NCI-H187 (cell line): Measurements from ENCODE around the gene PACSIN1.
"Not testable (repeated sequence)": the region's sequence is repeated elsewhere in the genome, so short reads cannot be mapped to it uniquely, and the experiment has no call there.

Source experiments
- DNase-seq, 2 experiments: peaks; one replicate each; lab custom pipeline; 2025; lab: John Stamatoyannopoulos, UW

PACSIN1 gene

GRCh38 chr6:34485321-34486060 is 19.6 kb downstream of the PACSIN1 start:
- no peak for DNase-seq

DNA sequence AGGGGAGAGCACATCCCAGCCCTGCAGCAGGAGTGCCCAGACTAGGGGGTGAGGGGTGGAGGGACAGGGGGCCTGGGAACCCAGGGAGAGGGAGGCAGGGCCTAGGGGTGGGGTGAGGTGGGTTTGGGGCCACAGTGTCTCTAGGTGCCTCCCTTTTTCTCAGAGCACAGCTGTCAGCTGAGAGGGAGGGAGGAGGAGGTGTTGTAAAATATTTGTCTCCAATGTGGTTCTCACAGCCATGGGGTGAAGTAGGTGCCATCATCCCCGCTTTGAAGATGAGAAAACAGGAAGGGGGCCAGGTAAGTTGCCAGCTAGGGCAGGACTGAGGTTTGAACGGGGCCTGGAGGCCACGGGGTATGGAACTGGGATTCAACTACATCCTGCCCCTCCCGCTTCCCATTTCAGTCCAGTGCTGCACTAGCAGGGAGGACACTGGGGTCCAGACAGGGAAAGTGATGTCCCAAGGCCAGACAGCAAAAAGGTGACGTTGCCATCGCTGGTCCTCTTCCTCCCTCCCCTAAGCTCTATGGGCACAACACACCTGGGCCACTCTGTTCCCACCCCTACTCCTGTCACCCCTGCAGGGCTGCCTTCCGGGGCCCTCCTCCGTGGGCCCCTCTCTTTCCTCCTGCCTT is 20.3 kb downstream of the PACSIN1 start:
- DNase-seq, result no peak

DNA sequence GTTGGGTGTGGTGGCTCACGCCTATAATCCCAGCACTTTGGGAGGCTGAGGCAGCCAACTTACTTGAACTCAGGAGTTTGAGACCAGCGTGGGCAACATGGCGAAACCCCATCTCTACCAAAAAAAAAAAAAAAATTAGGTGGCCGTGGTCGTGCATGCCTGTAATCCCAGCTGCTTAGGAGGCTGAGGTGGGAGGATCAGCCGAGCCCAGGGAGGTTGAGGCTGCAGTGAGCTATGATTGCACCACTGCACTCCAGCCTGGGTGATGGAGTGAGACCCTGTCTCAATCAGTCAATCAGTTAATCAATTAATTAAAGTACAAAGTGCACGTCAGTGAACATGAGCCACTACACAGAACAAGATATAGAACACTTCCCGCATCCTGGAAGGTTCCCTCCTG is 21.0 kb downstream of the PACSIN1 start:
- DNase-seq, result not testable (repeated sequence)

DNA sequence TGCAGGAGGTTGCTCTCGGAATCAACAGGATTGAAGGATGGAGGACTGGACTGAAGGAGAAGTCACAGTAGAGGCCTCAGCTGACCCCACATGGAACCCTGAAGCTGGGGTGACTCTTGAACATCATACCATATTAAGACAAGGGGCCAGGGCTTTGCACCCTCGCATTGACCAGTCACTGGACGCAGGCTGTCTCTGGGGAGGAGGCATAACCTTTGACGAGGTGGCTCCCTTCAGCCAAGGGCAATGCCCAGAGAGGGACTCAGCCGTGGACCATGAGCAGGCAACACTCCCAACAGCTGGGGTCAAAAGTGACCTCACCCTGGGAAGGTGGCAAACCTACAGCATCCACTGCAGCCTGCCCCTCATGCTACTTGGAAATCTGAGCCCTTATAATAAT is 21.7 kb downstream of the PACSIN1 start:
- DNase-seq, result no peak

GRCh38 chr6:34489207-34489805 is 23.4 kb downstream of the PACSIN1 start:
- no peak for DNase-seq

DNA sequence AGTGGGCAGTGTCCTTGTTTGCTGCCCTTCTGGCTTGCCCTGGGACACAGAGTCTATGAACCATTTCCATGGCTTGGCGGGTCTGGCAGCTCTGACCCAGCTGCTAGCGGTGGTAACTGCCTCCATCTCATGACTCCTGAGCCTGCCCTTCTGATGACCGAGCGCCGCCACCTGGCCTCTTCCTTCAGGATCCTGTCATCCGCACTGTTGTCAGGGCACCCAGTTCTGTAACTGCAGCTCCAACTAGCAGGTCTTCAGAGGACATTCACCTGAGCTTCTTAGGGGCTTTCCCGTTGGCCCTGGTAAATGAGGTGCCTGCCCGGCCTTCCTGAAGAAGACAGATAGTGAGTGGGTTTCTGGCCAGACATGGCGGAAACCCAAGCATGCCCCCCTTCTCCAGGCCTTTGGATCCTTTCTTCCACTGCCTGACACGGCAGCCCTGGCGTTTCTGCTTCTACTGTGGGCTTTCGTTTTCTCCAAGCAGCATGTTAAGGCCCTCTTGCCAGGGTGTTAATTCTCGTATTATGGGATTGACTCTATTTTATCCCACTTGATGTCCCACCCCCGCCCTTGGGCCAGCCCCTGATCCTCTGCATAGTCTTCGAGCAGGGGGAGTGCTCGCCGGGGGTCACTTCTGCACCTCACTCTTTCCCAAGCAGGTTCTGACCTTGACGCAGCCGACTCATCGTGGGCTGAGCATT is 24.7 kb downstream of the PACSIN1 start:
- DNase-seq, result no peak

GRCh38 chr6:34491091-34491430 is 25.2 kb downstream of the PACSIN1 start:
- DNase-seq, result no peak

GRCh38 chr6:34493344-34493743 is 27.5 kb downstream of the PACSIN1 start:
- DNase-seq, result no peak

- DNase-seq, result no peak
These were observed 29.1 kb downstream of the PACSIN1 start for GRCh38 chr6:34494973-34495372.

- no peak for DNase-seq
These were observed 30.3 kb downstream of the PACSIN1 start for GRCh38 chr6:34496103-34496685.

DNA sequence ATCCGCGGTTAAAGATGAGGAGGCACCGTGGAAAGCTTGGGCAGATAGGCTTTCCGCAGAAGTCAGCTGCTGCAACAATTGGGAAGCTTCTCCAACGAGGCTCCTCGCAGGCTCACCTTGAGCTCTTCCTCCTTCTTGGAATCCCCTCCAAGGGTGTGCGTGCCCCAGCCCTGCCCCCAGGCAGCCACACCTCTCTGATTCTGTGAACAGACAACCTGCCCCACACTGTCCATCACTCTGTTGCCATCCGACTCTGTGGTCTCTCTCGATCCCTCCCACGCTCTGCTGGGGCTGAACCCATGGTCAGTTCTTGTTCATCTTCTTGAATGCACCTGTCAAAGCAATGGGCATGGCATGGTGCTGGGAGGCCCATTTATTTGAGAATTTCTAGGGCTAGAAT is 31.5 kb downstream of the PACSIN1 start:
- no peak for DNase-seq

- DNase-seq, result no peak
These were observed 40.8 kb downstream of the PACSIN1 start for GRCh38 chr6:34506718-34507117.

- no peak for DNase-seq
These were observed 42.5 kb downstream of the PACSIN1 start for GRCh38 chr6:34508425-34508824.

GRCh38 chr6:34509782-34510181 is 43.9 kb downstream of the PACSIN1 start:
- DNase-seq, result no peak

DNA sequence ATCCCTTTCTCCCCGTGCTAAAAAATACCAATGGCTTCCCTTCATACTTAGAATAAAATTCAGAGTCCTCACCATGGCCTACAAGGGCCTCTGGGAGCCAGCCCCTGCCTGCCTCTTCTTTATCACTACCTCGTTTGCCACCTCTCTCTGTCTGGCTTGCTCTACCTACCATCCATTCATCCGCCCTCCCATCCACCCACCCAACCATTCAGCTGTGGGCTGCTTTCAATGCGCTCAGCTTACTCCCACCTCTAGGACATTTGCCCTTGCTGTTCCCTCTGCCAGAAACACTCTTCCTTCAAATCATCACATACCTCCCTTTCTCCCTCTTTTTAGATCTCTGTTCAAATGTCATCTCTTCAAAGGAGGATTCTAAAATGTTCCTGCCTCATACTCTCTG is 44.4 kb downstream of the PACSIN1 start:
- DNase-seq, result no peak

GRCh38 chr6:34511214-34511914 is 45.5 kb downstream of the PACSIN1 start:
- DNase-seq, result no peak

DNA sequence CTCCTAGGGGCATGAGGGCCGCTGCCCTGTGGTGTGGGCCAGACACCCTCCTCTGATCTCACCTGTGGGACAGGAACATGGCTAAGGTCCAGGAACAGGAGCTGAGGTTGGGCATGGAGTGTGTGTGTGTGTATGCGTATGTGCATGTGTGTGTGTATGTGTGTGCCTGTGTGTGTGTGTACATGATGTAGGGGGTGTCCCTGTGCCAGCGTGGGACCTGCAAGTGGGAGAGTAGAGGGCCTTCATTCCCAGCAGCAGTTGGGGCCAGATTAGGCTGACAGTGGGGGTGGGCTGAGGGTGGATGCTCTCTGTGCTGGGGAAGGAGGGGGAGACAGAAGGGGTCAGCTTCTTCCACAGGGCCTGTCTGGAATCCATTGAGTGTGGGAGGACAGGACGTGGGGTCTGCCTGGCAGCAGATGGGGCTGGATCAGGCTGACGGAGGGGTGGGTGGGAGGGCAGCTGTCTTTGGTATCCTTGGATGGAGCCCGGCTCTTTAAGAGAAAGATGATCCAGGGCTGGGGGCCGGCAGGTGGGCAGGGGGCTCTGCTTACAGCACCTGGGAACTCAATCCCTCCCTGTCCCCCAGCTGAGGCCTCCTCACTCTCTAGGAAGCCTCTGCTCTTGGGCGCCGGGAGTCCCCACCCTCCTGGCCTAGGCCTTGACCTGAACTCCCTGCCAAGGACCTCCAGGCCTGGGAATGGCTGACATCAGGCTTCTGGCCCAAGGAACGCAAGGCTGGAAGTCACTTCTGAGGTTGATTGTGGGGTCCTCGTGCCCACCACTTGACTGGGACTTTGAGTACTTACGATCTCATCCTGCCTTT is 46.2 kb downstream of the PACSIN1 start:
- DNase-seq, result no peak

GRCh38 chr6:34512738-34513115 is 46.9 kb downstream of the PACSIN1 start:
- DNase-seq, result no peak

DNA sequence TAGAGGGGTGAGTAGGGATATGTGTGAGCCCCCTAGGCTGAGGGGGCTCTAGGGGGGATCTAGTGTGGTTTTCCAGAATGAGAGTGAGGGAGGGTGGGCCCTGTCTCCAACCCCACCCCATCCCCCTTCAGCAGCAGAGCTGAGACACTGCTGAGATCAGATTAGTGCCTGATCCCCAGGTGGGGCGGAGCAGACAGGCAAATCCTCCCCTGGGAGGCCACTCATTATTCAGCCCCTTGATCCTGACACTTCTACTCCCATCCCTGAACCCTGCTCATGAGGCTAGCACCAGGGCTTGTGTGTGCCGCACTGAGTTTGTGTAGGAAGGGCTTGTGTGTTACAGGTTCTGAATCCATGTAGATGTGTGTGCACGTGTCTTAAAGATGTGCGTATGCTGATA is 47.8 kb downstream of the PACSIN1 start:
- no peak for DNase-seq

DNA sequence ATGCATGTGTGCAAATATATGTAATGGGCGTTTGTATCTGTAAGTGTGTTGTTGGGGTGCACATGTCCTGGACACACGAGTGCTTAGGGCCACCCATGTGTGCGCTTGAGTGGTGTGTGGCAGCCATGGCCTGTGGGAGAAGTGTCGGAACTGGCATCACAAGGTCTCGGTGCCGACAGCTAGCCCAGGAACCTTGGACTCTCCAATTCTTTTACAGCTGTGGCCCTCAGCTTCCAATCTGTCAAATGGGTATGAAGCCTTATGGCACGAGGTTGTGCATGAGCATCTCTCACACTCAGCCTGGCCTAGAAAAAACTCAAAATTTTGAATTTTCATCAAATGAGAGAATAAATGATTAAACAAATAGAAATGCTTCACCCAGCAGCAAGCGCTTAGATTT is 48.2 kb downstream of the PACSIN1 start:
- DNase-seq, result no peak
